GM15510 (cell line): ENCODE results near the gene CHN2.

Source experiments
- POLR2A ChIP-seq: IDR thresholded peaks from 3 replicates; pipeline ENCODE4 v1.6.1; 2011; ENCODE audit warnings: borderline replicate concordance; ENCODE audit not compliant: insufficient read length; ENCODE audit errors: extremely low read depth

Gene CHN2

DNA sequence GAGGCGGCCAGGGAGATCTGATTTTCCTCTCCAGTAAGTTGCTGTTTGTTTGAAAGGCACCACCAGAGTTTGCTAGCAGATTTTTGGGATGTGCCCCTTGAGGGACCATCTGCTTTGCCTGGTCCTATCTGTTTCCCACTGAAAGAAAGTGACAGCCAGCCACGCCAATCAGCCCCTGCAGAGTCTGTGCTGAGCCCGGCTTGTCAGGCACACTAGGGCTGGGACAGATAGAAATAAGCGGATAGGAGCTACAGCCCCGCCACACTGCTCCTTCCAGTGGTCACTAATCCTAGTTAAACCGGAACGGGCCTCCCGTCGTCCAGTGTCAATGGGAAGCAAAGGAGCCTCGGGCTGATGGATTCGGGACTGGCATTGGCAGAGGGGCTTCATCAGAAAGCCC is 207.2 kb downstream of the CHN2 start:
- TF ChIP-seq POLR2A = no peak

DNA sequence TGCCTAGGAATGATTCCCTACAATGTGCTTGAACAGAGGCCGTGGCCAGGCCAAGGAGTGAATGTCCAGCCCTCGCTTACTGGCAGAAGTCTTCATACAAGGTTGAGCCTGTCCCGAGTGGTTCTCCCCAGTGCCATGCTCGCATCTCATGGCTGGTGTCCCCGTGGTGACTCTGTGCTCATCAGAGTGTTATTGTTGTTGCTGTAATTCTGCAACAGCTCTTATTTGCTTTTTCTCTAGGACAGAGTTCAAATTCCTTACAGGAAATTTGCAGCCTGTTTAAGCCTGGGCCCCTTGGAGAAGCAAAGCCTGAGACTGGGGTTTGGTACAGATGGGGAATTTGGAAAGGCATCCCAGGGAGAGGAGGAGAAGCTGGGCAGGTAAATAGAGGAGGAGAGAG is 211.3 kb downstream of the CHN2 start:
- TF ChIP-seq POLR2A = no peak

DNA sequence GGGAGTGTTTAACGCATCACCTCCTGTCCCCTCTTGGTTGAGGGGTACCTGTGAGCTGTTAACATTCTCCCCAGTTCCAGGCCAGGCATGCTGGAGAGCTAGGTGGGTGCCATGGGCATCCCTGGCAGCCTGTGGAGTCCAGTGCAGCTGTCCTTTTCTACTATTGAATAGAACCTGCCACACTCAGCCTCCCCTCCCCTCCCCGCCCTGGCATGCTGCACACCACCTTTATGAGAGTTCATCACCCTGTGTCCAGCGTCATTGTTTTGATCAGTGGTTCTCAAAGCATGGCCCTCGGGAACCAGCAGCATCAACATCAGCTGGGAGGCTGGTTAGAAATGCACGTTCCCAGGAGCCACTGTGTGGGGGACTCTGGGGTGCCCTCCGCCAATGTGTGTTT is 211.8 kb downstream of the CHN2 start:
- TF ChIP-seq POLR2A = no peak

DNA sequence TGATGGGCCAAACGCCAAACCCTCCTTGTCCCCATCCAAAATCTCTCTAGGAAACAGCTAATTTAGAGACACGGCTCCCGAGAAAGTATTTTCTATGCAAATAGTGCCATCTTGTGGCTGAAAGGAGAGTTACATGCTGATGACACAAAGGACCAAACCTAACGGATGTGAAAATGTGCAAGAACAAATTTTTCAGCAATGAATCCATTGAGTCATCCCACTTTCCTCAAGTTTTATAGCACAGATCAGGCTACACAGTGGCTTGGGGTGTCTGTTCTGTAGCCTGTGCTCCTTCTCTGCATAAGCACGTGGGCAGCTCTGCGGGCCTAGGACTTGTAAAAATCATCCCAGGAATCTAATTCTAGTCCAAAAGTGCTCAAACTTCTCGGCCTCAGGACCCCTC is 214.3 kb downstream of the CHN2 start:
- no peak for TF ChIP-seq POLR2A

DNA sequence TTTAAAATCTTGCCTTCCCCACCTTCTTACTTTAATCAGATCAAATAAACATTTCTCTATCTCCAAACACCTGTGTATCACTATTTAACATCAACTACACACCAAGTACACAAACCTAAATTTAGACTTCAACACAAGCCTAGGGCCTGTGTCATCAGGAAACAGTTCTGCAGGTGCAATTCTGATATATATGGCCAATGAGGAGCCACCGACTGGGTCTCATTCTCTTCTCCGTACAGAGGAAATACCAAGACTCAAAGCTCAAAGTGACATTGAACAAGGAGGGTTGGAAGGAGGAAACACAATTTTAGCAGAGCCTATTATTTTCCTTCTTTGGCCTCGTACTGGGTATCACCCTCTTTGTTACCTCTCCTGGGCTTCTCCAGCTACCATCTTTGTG is 216.4 kb downstream of the CHN2 start:
- TF ChIP-seq POLR2A = no peak

DNA sequence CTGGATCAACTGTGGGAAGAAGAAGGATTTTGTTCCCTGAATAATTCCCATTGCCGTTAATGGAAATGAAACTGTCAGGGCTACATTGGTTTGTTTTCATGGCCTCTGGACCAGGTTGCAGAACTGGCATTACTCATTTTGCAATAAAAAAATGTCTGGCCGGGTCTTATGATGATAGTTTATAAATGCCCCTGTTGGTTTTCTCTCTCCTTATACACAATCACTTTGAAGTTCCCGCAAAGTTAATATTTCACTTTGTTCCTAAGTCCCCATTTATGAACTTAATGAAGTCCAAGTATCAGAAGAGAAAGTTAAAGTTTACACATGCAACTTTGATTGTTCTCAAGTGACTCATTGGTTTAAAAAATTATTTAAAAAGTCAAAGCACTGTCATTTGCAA is 218.3 kb downstream of the CHN2 start:
- no peak for TF ChIP-seq POLR2A

DNA sequence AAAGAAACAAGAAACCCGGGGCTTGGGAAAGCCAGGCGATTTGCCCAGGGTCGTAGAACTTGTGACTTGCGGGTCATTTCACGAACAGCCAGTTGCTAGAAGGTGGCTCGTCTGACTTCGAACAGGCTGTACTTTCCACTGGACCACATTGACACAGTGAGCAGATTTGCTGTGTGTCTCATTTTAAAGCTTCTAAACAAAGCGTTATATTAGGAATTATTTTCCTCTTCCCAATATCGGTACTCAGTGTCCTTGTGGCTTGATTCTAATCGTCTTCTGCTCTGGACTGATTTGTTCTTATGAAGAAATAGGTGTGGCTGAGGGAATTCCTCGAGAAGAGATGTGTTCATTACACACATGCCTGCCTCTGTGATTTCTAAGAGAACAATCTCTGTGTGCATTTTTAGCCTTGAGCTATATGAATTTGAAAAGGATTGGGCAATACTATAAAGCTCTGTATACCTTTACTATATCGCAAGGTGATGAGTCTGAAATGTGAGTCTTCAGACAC is 219.1 kb downstream of the CHN2 start:
- TF ChIP-seq POLR2A = no peak

DNA sequence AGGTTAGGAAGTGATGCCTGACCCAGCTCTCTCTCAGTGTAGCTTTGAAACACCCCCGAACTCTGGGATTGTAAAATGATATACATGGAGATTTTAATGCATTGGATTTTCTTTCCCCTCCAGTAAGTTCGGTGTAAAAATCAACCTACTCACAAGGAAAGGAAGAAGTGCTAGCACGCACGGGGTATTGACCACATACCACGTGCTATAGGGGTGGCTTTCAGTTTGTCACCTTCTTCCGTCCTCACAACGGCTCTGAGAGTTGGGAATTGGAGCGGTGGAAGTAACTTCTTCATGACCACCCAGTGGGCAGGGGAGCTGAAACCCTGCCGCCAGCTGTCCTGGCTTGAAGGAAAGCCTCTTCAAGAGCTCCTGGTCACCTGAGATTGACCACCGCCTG is 219.6 kb downstream of the CHN2 start:
- TF ChIP-seq POLR2A = no peak

DNA sequence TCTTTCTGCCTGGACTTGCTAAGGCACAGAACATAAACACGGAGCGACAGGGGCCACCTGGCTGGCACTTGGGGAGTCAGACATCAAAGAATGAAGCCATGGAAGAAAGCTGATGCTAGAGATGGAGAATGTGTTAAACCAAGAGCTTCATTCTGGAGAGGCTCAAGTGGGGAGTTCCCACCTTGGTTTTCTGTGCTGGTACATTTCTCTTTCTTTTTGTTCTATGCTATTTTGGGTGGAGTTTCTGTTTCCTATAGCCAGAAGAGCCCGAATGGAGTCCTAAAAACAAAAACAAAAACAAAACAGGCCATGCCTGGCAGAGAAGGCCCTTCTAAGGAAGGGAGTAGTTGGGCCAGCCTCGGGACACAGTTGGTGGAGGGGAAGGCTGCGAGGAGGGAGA is 220.6 kb downstream of the CHN2 start:
- no peak for TF ChIP-seq POLR2A

DNA sequence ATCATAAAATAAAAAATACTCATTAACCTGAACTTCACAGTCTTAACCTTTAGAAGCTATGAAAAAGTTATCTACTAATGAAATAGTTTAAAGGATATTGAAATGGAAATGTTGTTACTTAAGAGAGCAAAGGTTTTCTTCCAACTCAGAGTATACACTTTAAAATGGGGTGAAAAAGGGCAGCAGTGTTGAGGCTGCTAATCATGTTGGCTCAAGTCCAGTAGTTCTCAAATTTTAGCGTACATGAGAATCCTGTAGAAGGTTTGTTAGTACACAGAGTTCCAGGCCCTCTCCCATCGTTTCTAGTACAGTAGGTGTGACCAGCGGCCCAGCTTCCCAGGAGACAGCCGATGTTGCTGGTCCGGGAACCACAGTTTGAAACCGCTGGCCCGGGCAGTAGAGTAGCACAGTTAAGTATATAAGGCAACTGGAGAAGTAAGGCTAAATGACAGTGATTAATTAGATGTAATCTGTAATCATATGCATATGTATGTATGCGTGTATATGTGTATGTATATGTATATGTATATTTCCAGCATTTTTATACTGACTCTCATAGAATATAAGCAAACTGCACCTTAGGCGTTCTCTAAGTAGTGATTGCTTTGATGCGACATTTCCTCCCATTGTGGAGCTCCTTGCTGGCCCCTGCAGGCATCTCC is 221.8 kb downstream of the CHN2 start:
- TF ChIP-seq POLR2A = no peak

DNA sequence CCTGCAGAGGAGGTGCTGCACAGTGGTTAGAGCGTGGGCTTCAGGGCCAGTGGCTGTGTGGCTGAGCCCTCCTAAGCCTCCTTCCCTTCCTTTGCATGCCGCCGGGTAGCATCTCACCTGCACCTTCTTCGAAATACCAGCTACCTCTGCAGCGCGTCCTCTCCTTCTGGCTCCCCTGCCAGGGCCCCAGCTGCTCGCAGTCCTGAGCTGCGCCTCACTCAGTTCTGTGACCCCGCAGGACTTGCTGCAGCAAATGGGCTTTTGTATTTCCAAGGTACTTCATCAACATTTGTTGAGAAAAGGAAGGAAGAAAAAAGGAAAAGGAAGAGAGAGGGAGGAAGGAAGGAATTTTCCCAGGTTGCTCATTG is 222.3 kb downstream of the CHN2 start:
- TF ChIP-seq POLR2A = no peak

DNA sequence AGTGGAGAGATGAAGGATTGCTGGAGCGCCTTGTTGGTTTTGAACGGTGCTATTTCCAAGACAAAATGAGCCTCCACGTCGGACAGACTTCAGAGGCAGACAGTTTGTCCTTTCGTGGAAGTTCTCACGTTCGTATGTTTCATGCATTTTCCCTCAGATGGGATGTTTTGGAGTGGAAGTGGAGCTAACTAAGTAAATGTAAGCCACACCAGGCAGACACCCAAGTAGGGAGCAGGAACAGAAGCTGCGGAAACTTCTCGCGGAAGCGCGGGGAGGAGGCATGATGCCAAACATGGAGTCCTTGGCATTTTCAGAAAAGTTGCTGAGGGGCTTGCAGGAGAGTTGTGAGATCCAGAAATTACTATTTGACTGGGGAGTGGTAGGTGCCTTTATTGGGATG is 223.5 kb downstream of the CHN2 start:
- no peak for TF ChIP-seq POLR2A

DNA sequence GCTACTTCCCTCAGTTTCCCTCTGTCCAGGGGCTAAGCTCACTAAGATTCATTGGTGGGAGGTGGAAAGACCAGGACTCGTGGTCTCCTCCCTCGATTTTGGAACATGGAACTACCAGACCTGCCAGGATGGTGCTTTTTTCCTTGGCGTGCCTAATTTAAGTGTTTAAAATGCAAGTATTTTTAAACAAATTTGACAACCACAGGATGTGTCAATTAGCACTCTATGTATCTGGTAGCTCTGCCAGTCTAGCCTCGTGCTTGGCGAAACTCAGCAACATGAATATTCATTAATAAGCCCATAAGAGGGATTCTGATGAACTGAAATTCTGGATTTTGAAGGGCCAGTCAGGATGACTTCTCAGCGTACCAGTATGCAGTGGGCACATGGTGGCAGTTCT is 224.1 kb downstream of the CHN2 start:
- TF ChIP-seq POLR2A = no peak

DNA sequence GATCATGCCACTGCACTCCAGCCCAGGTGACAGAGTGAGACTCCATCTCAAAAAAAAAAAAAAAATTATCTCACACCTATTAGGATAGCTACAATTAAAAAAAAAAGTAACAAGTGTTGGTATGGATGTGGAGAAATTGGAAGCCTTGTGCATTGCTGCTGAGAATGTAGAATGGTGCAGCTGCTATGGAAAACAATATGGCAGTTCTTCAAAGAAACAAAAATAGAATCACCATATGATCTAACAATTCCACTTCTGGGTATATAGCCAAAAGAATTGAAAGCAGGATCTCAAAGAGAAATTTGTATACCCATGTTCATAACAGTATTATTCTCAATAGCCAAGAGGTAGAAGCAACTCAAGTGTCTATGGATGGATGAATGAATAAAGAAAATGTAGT is 225.4 kb downstream of the CHN2 start:
- TF ChIP-seq POLR2A = no peak

DNA sequence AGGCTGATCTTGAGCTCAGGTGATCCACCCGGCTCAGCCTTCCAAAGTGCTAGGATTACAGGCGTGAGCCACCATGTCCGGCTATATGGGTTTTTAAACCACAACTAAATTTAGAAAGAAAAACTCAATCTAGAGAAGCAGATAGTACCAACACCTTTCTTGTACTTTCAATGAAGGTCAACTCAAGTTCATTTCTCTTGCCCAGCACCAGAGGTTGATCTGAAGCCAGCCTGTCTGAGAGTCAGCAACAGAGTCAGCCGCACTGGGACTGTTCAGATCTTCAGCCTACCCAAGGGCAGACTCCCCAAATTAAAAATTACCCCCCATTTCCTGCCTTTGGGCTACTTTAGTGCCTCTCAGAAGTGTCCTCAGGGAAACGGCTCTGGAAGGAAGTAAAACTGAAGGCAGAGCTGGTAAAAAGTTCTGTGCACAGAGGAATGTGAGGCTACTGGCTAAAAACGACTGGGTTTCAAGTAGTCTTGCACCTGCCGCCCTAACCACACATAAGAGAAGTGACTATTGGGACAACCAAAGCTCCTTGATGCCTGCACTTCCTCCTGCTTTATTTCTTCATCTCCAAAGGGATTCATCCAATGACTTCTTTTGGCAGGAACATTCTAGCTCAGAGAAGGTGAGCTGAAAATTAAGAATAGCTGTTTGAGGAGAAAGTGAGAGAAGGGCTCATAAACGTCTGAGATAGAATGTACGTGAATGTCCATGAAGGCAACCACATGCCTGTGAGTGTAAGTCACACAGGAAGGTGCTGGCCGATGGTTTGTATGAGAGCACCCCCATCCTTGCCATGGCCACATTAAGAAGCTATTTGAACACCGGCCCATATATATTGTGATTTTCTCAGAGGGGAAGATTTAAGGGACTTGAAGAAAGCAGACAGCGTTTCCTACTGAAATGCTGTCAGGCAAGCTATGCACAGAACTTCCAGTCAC is 226.7 kb downstream of the CHN2 start:
- no peak for TF ChIP-seq POLR2A

DNA sequence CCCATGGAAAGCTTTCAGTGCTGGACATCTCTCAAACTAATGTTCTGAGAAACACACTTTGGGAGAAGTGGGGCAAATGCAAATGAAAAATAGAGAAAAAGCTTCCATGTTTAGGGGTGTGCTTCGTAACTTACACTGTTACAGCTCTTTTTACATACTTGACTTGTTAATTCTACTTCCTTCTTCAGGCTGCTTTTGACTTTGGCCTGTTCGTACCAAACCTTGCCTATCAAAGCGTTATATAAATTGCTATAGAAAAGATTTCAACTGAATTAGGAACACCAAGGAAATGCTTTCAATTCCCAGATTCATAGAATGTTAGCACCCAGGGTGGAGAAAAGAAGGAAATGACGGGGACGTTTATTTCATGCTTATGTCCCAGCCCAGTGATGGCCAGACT is 228.3 kb downstream of the CHN2 start:
- no peak for TF ChIP-seq POLR2A
